Breast epithelium (tissue), 3 donors: ENCODE measurements around the gene CFAP97D1.

Experiments used
- POLR2AphosphoS5 ChIP-seq, 3 donors: sonication (generic); formaldehyde crosslinking; IDR thresholded peaks; one replicate each; pipeline ENCODE4 v1.6.1; 2017; ENCODE audit warnings: antibody characterized with exemption in 3 of 3
- TF ChIP-seq, protein P1 (sequence below), 3 donors: fragments of 450-650 bp; IDR thresholded peaks; one replicate each; pipeline ENCODE4 v1.5.1; 2016 to 2017; ENCODE audit warnings: antibody characterized with exemption in 3 of 3, mild to moderate bottlenecking in 3 of 3, moderate library complexity in 3 of 3

DNA sequence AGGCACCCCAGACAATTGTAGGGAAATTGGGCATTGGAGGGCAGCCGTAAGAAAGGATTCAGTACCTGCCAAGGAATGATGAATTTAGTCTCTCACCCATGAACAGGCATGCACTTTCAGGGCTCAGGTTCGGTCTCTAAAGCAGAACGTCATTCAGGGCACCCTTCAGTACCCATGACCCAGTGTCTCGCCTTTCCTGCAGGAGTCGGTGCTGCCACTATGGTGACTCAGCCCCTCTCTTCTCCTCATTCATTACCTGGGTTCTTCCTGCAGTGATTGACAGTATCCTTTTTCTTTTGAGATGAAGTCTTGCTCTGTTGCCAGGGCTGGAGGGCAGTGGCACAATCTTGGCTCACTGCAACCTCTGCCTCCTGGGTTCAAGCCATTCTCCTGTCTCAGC is 30.1 kb upstream of the CFAP97D1 start:
- no peak for TF ChIP-seq POLR2AphosphoS5 (IDR thresholded peaks at IDR 0.05)
- TF ChIP-seq, protein P1, sequence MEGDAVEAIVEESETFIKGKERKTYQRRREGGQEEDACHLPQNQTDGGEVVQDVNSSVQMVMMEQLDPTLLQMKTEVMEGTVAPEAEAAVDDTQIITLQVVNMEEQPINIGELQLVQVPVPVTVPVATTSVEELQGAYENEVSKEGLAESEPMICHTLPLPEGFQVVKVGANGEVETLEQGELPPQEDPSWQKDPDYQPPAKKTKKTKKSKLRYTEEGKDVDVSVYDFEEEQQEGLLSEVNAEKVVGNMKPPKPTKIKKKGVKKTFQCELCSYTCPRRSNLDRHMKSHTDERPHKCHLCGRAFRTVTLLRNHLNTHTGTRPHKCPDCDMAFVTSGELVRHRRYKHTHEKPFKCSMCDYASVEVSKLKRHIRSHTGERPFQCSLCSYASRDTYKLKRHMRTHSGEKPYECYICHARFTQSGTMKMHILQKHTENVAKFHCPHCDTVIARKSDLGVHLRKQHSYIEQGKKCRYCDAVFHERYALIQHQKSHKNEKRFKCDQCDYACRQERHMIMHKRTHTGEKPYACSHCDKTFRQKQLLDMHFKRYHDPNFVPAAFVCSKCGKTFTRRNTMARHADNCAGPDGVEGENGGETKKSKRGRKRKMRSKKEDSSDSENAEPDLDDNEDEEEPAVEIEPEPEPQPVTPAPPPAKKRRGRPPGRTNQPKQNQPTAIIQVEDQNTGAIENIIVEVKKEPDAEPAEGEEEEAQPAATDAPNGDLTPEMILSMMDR (IDR thresholded peaks at IDR 0.05): no peak
